ENCODE measurements around the gene SLC22A6.

Gene SLC22A6

DNA sequence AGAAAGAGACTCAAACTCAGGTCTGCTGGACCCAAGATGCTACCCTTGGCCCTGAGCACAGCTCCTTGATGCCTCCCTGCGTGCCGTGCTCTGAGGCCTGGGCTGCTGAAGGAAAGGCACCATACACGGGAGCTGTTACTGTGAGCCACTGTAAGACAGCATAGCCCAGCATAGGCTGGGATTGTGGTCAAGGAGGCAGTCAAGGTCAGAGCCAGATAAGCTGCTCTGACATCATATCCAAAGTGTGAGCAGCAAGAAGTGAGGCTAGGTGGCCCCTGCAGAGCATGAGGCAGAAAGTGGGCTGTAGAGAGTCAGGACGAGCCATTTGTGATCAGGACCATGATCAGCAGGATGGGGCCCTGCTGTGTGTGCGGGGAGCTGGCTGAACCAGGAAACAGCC, 23.2 kb upstream of the SLC22A6 start:
- Mint-ChIP-seq H3K9me3 (no peaks in the 10 kb centered on the region), H3K4me1 (ENCODE audit: low read depth) (no peaks in the 10 kb centered on the region), H3K4me3 (no peak overlapping the region), H3K36me3 (ENCODE audit: low read depth) (no peaks in the 10 kb centered on the region), H3K27me3 (ENCODE audit: low read depth) (peaks cover 15% of the 10 kb centered on the region), H3K27ac (no peak overlapping the region)

DNA sequence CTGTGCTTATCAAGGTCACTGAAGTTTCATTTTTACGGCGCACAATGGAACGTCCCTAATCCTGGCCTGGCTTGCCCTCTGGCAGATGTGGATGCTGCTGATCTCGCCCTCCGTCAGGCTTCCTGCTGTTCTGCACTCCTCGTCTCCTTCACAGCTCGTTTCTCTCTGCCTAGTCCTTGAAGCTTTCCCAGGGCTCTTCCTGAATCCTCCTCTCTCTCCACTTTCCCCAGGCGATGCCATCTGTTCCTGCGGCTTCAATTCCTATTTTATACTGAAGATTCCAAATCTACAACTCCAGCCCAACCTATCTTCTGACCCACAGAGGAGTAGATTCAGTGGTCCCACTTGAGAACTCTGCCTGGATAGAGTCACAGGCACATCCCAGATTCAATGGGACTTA, 16.7 kb upstream of the SLC22A6 start:
- Mint-ChIP-seq H3K36me3 (ENCODE audit: low read depth) (no peaks in the 10 kb centered on the region), H3K9me3 (no peaks in the 10 kb centered on the region), H3K27me3 (ENCODE audit: low read depth) (peaks cover 18% of the 10 kb centered on the region), H3K4me1 (ENCODE audit: low read depth) (peaks cover 2% of the 10 kb centered on the region), H3K4me3 (no peak overlapping the region), H3K27ac (no peak overlapping the region)

DNA sequence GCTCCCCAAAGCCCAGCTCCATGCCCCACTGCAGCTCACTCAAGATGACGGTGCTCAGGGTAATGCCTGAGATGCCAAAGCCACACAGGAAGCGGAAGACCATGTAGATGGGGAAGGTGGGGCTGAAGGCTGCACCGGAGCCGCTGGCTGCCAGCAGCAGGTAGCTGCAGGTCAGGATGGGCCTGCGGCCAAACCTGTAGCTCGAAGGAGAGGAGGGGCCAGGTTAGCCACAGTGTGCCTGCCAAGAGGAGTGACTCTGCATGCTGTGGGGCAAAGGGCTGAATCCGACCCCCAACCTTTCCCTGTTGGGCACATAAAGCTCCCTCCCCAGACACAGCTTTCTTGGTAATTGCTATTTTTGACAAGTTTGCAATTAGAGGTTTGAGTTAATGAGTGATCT, 14.9 kb upstream of the SLC22A6 start:
- H3K9me3 Mint-ChIP-seq = no peaks in the 10 kb centered on the region
- no peak overlapping the region for H3K4me3 Mint-ChIP-seq
- H3K27ac Mint-ChIP-seq = no peak overlapping the region
- peaks cover 2% of the 10 kb centered on the region for H3K4me1 Mint-ChIP-seq (ENCODE audit: low read depth)
- peaks cover 12% of the 10 kb centered on the region for H3K27me3 Mint-ChIP-seq (ENCODE audit: low read depth)
- H3K36me3 Mint-ChIP-seq (ENCODE audit: low read depth) = no peaks in the 10 kb centered on the region

DNA sequence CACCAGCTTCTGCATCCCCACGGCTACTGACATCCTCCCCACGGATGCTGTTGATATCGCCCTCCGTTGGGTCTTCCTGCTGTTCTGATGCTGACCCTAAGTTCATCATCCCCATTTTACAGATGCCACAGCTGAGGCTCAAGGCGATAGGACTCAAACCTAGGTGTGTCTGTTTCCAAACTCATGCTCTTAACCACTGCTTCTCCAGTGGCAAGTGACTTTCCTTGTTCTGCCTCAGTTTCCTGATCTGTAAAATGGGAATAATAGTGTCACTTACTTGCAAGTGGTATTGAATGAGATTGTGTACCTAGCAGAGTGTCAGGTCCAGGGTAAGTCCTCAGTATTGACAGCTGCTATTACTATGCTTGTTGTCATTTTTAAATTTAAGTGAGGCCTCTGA, 14.4 kb upstream of the SLC22A6 start:
- H3K36me3 Mint-ChIP-seq (ENCODE audit: low read depth) = no peaks in the 10 kb centered on the region
- H3K27me3 Mint-ChIP-seq (ENCODE audit: low read depth) = peaks cover 8% of the 10 kb centered on the region
- no peak overlapping the region for H3K27ac Mint-ChIP-seq
- no peak overlapping the region for H3K4me3 Mint-ChIP-seq
- H3K4me1 Mint-ChIP-seq (ENCODE audit: low read depth) = peaks cover 2% of the 10 kb centered on the region
- H3K9me3 Mint-ChIP-seq = no peaks in the 10 kb centered on the region

DNA sequence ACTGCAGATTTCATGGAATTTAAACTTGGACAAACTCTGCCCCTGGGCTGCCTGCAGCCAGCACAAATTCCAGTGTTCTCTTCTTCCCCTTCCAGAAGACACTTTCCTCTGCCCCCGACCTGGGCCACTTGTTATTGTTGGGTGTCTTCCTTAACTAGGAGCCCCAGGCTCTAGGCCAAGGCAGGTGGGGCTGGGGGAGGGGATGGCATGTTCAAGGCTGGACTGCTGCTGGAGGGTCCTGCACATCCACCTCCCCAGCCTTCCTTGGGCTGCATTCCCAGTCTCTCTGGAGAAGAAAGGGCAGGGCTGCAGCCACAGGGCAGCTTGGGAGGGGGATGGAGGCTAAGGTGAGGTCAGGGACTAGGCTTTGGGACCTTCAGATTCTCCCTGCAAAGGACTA, 11.5 kb upstream of the SLC22A6 start:
- H3K36me3 Mint-ChIP-seq (ENCODE audit: low read depth) = no peaks in the 10 kb centered on the region
- no peaks in the 10 kb centered on the region for H3K9me3 Mint-ChIP-seq
- no peak overlapping the region for H3K4me3 Mint-ChIP-seq
- H3K4me1 Mint-ChIP-seq (ENCODE audit: low read depth) = peaks cover 2% of the 10 kb centered on the region
- peaks cover 8% of the 10 kb centered on the region for H3K27me3 Mint-ChIP-seq (ENCODE audit: low read depth)
- no peak overlapping the region for H3K27ac Mint-ChIP-seq

DNA sequence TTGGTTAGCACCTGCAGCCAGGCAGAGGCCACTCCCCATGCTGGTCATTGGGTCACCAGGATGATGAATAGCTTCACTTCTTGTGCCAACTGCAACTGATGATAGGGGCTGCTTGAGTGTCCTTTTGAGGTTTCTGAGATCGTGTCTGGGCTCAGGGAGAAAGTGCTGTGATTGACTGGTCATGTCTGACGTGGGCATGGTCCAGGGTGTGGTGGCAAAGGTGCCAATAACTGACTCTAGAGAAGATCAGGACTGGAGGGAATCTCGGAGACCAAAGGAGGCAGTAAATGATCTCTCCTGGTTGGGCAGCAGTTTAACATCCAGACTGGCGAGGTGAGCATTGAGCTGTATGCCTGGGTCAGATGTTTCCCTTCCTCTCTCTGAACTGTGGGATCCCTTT, 10.0 kb upstream of the SLC22A6 start:
- peaks cover 2% of the 10 kb centered on the region for H3K4me1 Mint-ChIP-seq (ENCODE audit: low read depth)
- H3K36me3 Mint-ChIP-seq (ENCODE audit: low read depth) = no peaks in the 10 kb centered on the region
- H3K27ac Mint-ChIP-seq = no peak overlapping the region
- no peak overlapping the region for H3K4me3 Mint-ChIP-seq
- H3K9me3 Mint-ChIP-seq = no peaks in the 10 kb centered on the region
- peaks cover 8% of the 10 kb centered on the region for H3K27me3 Mint-ChIP-seq (ENCODE audit: low read depth)

DNA sequence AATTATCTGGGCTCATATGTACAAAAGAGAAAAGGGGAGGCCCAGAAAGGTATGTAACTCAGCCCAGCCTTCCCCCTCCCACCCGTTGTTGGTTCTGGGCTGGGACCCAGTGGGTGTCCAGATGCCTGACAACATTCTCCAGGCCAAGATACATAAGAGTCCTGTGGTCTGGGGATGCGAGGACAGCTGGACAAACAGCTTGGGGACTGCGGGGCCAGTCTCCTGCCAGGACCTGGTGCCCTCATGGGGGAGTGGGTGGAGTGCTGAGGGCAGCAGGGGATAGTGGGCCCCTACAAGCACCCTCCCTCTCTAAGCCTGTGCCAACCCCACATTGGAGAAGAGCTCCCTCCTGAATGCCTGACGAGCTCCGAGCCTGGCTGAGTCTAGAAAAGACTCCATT, 3.5 kb upstream of the SLC22A6 start:
- Mint-ChIP-seq H3K9me3 (no peaks in the 10 kb centered on the region), H3K27me3 (ENCODE audit: low read depth) (peaks cover 11% of the 10 kb centered on the region), H3K36me3 (ENCODE audit: low read depth) (no peaks in the 10 kb centered on the region), H3K4me3 (no peak overlapping the region), H3K27ac (no peak overlapping the region), H3K4me1 (ENCODE audit: low read depth) (no peaks in the 10 kb centered on the region)

DNA sequence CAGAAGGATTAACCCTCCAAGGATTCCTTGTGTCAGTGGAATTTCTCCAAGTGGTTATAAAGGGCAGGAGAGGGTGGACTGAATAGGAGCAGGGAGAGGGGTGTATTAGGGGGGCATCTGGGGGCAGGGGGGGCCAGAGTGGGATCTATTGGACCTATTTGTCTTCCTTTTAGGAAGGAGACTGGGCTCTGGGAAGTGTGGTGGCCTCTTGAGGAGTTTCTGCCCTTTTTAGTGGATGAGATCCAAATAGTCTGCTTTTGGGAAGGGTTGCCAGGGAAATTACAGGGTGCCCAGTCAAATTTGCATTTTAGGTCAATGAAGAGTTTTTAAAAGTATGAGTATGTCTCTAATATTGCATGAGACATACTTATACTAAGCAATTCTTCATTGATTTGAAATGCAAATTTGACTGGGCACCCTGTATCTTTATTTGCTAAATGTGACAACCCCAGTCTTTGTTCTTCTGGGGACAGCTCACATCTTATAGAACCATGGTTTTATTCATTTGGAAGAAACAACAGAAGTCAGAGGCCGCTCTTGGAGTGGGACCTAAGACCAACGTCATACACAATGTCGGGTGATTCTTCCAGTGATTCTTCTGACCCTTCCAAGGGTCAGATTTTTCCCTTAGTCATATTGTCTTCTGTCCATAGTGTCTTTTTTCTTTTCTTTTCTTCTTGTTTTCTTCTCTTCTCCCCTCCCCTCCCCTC, 429 bp upstream of the SLC22A6 start:
- Mint-ChIP-seq H3K9me3 (no peaks in the 10 kb centered on the region), H3K4me3 (no peak overlapping the region), H3K27ac (no peak overlapping the region), H3K27me3 (ENCODE audit: low read depth) (peaks cover 11% of the 10 kb centered on the region), H3K36me3 (ENCODE audit: low read depth) (no peaks in the 10 kb centered on the region), H3K4me1 (ENCODE audit: low read depth) (no peaks in the 10 kb centered on the region)

DNA sequence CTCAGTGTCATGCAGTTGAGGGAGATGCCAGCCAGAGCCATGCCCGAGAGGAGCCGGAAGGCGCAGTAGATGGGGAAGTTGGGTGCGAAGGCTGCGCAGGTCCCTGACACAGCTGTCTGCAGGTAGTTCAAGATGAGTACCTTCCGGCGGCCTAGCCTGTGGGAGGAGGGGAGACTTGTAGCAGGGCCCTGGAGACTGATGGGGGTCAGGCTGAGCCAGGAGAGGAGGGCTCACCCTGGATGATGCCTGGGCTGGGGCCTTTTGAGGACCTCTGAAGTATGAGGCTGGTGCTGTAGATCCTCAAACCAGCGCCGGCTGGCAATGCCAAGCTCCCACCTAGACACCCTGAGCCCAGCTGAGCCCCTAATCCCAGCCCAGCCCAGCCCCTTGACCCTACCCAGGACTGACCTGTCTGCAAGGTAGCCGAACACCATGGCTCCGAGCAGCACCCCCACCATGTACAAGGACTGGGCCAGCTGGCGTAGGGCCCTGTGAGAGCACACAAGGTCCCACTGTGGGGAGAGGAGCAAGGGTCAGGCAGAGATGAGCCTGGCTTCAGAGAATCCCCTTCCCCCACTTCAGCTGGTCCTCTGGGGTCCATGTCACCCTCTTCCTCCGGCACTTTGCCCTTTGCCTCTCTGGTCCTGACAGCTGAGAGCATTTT, 1.1 kb downstream of the SLC22A6 start:
- no peaks in the 10 kb centered on the region for H3K4me1 Mint-ChIP-seq (ENCODE audit: low read depth)
- no peaks in the 10 kb centered on the region for H3K9me3 Mint-ChIP-seq
- H3K36me3 Mint-ChIP-seq (ENCODE audit: low read depth) = no peaks in the 10 kb centered on the region
- no peak overlapping the region for H3K4me3 Mint-ChIP-seq
- peaks cover 11% of the 10 kb centered on the region for H3K27me3 Mint-ChIP-seq (ENCODE audit: low read depth)
- no peak overlapping the region for H3K27ac Mint-ChIP-seq

DNA sequence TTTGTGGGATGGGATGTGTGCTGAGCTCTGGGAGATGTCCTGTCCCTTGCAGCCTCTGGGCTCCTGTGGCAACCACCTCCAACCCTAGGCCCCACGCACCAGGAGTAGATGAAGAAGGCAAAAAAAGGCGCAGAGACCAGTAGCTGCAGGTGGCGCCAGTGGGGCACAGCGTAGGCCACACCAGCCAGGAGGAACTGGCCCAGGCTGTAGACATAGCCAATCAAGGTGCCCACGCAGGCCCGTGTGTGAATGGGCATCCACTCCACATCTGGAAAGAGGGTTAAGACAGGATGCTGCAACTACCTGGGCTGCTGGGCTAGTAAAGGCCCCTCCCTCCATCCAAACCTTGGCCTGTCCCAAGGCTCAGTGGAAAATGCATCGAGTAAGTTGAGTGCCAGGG, 3.0 kb downstream of the SLC22A6 start:
- no peak overlapping the region for H3K4me3 Mint-ChIP-seq
- no peak overlapping the region for H3K27ac Mint-ChIP-seq
- no peaks in the 10 kb centered on the region for H3K9me3 Mint-ChIP-seq
- peaks cover 6% of the 10 kb centered on the region for H3K27me3 Mint-ChIP-seq (ENCODE audit: low read depth)
- H3K4me1 Mint-ChIP-seq (ENCODE audit: low read depth) = no peaks in the 10 kb centered on the region
- no peaks in the 10 kb centered on the region for H3K36me3 Mint-ChIP-seq (ENCODE audit: low read depth)

DNA sequence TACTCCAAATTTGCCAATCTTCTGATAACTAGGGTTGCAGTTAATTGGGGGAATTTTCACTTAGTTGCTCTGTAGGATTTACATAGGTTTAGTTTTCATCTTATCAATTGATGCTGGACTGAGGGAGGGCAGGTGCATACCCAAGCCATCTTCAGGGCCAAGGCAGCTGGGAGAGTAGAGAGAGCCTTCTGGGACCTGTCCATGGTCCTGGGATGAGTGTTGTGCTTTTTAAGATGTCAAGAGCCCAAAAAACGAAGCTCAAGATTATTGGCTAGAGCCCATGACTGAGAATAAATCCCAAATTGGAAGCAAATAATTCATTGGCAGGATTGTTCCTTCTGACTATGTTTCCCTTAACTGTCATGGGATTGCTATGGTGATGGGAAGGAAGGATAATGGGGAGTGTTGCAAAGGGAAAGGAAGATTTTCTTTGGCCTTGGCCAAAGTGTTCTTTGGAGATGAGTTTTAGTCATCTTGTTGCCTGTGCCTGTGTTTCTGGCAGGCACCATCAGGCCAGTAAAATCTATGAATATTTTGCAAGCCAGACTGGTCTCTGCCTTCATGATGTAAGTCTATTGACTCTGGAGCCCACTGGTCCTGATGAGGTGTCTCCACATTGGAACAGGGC, 4.5 kb downstream of the SLC22A6 start:
- no peak overlapping the region for H3K27ac Mint-ChIP-seq
- no peaks in the 10 kb centered on the region for H3K4me1 Mint-ChIP-seq (ENCODE audit: low read depth)
- no peaks in the 10 kb centered on the region for H3K27me3 Mint-ChIP-seq (ENCODE audit: low read depth)
- no peaks in the 10 kb centered on the region for H3K36me3 Mint-ChIP-seq (ENCODE audit: low read depth)
- no peak overlapping the region for H3K4me3 Mint-ChIP-seq
- H3K9me3 Mint-ChIP-seq = no peaks in the 10 kb centered on the region

DNA sequence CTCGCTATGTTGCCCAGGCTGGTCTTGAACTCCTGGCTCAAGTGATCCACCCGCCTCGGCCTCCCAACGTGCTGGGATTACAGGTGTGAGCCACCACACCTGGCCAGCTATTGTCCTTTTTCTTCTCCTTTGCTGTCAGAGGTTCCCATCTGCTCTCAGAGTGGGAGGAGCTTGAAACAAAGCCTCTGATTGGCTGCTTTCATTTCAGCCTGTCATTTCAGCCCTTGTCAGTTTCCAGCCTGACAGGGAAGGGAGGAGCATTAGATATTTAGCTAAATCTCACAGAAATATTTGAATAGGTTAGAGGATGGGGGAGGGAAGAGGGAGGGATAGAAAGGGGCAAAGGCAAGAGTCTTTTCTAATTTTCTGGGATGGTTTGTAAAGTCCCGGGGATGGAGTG, 8.7 kb downstream of the SLC22A6 start:
- Mint-ChIP-seq H3K36me3 (ENCODE audit: low read depth) (no peaks in the 10 kb centered on the region), H3K9me3 (no peaks in the 10 kb centered on the region), H3K27ac (no peak overlapping the region), H3K4me3 (no peak overlapping the region), H3K27me3 (ENCODE audit: low read depth) (peaks cover 7% of the 10 kb centered on the region), H3K4me1 (ENCODE audit: low read depth) (no peaks in the 10 kb centered on the region)

DNA sequence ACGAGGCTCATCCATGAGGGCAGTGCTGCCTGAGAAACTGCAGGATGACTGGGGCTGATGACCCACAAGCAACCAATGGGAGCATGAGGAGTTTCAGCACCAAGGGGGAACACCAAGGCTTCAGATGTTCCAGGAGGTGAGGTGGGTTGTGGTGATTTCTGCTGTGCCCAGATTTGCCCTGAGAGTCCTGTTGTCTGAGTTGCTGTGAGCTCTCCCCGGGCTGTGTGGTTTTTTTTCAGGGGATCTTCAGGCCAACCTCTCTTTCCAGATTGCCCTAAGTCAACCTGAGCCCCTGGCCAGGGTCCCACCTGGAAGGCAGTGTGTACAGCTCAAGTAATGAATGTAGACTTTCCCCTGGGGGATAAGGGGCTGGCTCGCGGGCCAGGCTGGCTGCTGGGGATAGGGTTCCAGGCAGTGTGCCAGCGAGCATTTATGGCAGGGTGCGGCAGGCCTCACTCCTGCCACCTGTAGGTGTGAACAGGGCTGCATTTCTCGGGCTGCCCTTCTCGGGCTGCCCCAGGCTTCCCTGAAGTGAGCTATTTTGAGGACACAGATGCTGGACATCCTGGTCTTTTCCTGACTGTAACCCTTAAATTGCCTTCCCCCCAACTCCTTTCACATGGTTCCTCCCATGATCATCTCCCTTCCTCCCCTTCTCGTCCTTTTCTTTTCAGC, 9.8 kb downstream of the SLC22A6 start:
- Mint-ChIP-seq H3K27me3 (ENCODE audit: low read depth) (peaks cover 7% of the 10 kb centered on the region), H3K27ac (no peak overlapping the region), H3K4me1 (ENCODE audit: low read depth) (no peaks in the 10 kb centered on the region), H3K9me3 (no peaks in the 10 kb centered on the region), H3K36me3 (ENCODE audit: low read depth) (no peaks in the 10 kb centered on the region), H3K4me3 (no peak overlapping the region)

DNA sequence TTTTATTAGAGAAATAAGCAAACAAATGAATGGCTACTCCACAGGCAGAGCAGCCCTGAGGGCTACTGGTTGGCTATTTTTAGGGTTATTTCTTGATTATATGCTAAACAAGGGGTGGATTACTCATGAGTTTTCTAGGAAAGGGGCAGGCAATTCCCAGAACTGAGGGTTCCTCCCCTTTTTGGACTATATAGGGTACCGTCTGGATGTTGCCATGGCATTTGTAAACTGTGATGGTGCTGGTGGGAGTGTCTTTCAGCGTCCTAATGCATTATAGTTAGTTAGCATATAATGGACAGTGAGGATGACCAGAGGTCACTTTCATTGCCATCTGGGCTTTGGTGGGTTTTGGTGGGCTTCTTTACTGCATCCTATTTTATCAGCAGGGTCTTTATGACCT, 19.2 kb downstream of the SLC22A6 start:
- Mint-ChIP-seq H3K36me3 (ENCODE audit: low read depth) (no peaks in the 10 kb centered on the region), H3K4me1 (ENCODE audit: low read depth) (no peaks in the 10 kb centered on the region), H3K9me3 (no peaks in the 10 kb centered on the region), H3K27ac (no peak overlapping the region), H3K4me3 (no peak overlapping the region), H3K27me3 (ENCODE audit: low read depth) (peaks cover 29% of the 10 kb centered on the region)

DNA sequence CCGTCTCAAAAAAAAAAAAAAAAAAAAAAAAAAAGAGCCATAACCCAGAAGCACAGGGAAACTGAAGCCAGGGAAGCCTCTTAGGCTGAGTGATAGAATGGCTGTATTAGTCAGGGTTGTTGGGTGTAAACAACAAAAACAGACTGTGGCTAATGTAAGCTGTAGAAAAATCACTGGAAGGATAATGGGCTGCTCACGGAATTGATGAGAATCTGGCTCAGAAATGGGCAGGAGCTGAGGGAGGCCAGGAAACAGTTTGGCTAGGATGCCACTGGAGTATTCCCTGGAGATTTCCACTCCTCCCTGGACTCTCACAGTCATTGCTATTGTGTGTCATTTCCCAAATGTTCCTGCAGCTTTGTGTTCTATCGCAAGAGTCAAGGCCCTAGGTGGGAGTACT, 22.4 kb downstream of the SLC22A6 start:
- H3K36me3 Mint-ChIP-seq (ENCODE audit: low read depth) = no peaks in the 10 kb centered on the region
- H3K4me3 Mint-ChIP-seq = no peak overlapping the region
- no peaks in the 10 kb centered on the region for H3K4me1 Mint-ChIP-seq (ENCODE audit: low read depth)
- peaks cover 20% of the 10 kb centered on the region for H3K27me3 Mint-ChIP-seq (ENCODE audit: low read depth)
- no peak overlapping the region for H3K27ac Mint-ChIP-seq
- no peaks in the 10 kb centered on the region for H3K9me3 Mint-ChIP-seq

Measured in T-helper 1 cell treated with Interleukin-12 subunit alpha and Interleukin-12 subunit beta and Interleukin-4 antibody, amounts not matched to agents 30 μg/mL and 1 μg/mL, for 36 hours (primary cell).